Caco-2 (cell line): Measurements from ENCODE around the gene TTC27. TPM values are rescaled to one million over a fixed set of nuclear protein-coding genes. Genes with fewer than 3 reads are reported as not detected.
"Not testable (repeated sequence)": the region's sequence is repeated elsewhere in the genome, so short reads cannot be mapped to it uniquely, and the experiment has no call there.

Experiments used
- BruUV-seq: library from RNA; stranded (reverse); fragments of 400-500 nt; replicated peaks from 2 replicates; lab custom pipeline; 2021; lab: Mats Ljungman, UMichigan
- CTCF ChIA-PET: fragments of 300-600 bp; sonication (Branson Sonifier 250); formaldehyde crosslinking; loops from one replicate; lab custom pipeline; 2022; ENCODE audit warnings: antibody characterized with exemption; lab: Charles Lee
- POLR2A ChIA-PET: fragments of 300-600 bp; sonication (Branson Sonifier 250); formaldehyde crosslinking; loops from one replicate; lab custom pipeline; 2022; ENCODE audit warnings: antibody characterized with exemption; lab: Charles Lee
- DNase-seq, 2 experiments: peaks; one replicate each; pipeline versions ENCODE4 v3.0.0 to v3.0.0-alpha.2; 2020 to 2022
- H3K27me3 ChIP-seq: replicated peaks from 2 replicates; pipeline ENCODE4 v1.6.0; 2011; ENCODE audit warnings: low read length; ENCODE audit not compliant: control insufficient read depth, insufficient read depth
- H3K36me3 ChIP-seq: 2 replicates; pipeline ENCODE4 v1.5.1; 2011; ENCODE audit warnings: low read length; ENCODE audit not compliant: control insufficient read depth, insufficient read depth
- H3K4me1 ChIP-seq: fragments of 250-450 bp; sonication (Bioruptor Pico); 2 replicates; pipeline ENCODE4 v1.5.1; 2020; ENCODE audit warnings: mild to moderate bottlenecking
- H3K4me3 ChIP-seq: 2 replicates; pipeline ENCODE4 v1.5.1; 2011; ENCODE audit warnings: low read depth, mild to moderate bottlenecking, control low read depth, low read length
- H3K9me3 ChIP-seq: fragments of 250-450 bp; sonication (Bioruptor Pico); 2 replicates; pipeline ENCODE4 v1.5.1; 2020; ENCODE audit warnings: mild to moderate bottlenecking, moderate library complexity
- H3K27ac Mint-ChIP-seq: one replicate; pipeline ENCODE4 v1.8.0; 2022; ENCODE audit warnings: mixed read lengths; ENCODE audit not compliant: unreplicated experiment
- H3K27me3 Mint-ChIP-seq: one replicate; pipeline ENCODE4 v1.8.0; 2022; ENCODE audit warnings: mixed read lengths; ENCODE audit not compliant: insufficient read depth, unreplicated experiment
- H3K36me3 Mint-ChIP-seq: one replicate; pipeline ENCODE4 v1.8.0; 2022; ENCODE audit warnings: mild to moderate bottlenecking, mixed read lengths; ENCODE audit not compliant: insufficient read depth, unreplicated experiment
- H3K4me1 Mint-ChIP-seq: one replicate; pipeline ENCODE4 v1.8.0; 2022; ENCODE audit warnings: low read depth, mixed read lengths; ENCODE audit not compliant: unreplicated experiment
- H3K4me3 Mint-ChIP-seq: one replicate; pipeline ENCODE4 v1.8.0; 2022; ENCODE audit warnings: mild to moderate bottlenecking, moderate library complexity, mixed read lengths; ENCODE audit not compliant: unreplicated experiment
- H3K9me3 Mint-ChIP-seq: one replicate; pipeline ENCODE4 v1.8.0; 2022; ENCODE audit warnings: mixed read lengths; ENCODE audit not compliant: unreplicated experiment
- intact Hi-C: fragments of 100-400 bp; cut with micrococcal nuclease; formaldehyde crosslinking; loops from one replicate; pipeline ENCODE4 v1.10.0; 2022; ENCODE audit not compliant: unreplicated experiment
- total RNA-seq: library from RNA; stranded (reverse); gene quantifications from 2 replicates; pipeline ENCODE4 v1.2.3, GENCODE V29; 2022
- TF ChIP-seq, protein P1 (sequence below), 2 experiments: fragments of 200-600 bp in 1 of 2; IDR thresholded peaks; 1 replicate in 1 of 2; 2 replicates in 1 of 2; pipeline versions ENCODE4 v1.5.1 to v1.8.0; 2011 to 2022; ENCODE audit warnings: antibody characterized with exemption in 1 of 2, control low read depth in 1 of 2, inconsistent platforms in 1 of 2, low read depth in 1 of 2, low read length in 1 of 2, mild to moderate bottlenecking in 1 of 2, moderate library complexity in 1 of 2; ENCODE audit not compliant: insufficient read depth in 1 of 2, severe bottlenecking in 1 of 2, unreplicated experiment in 1 of 2

The TTC27 gene
- total RNA-seq, 1 experiment from 2014 or later: 20.6 TPM

DNA sequence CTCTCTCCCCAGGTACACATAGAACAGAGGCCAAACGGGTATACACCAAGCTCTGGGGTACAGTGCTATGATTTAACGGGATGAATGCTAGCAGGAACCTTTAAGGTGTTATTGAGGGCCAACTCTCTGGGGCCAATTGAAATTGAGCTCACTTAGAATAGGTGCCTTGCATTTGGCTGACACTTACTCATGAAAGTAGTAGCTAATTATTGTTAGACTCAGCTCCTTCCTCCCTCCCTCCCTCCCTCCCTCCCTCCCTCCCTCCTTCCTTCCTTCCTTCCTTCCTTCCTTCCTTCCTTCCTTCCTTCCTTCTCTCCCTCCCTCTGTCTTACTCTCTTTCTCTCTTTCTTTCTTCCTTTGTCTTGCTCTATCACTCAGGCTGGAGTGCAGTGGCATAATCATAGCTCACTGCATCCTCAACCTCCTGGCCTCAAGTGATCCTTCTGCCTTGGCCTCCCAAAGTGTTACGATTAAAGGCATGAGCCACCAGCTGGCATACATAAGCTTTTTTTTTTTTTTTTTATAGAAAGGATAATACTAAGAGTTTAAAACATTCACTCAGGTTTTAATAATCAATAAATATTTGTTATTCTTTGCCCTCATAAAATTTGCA lies 95.7 kb downstream of the TTC27 start:
- Mint-ChIP-seq H3K27me3 (no peaks in the 10 kb centered on the region), H3K4me3 (no peak overlapping the region), H3K4me1 (no peaks in the 10 kb centered on the region), H3K27ac (no peak overlapping the region), H3K36me3 (no peaks in the 10 kb centered on the region), H3K9me3 (no peaks in the 10 kb centered on the region)
- Histone ChIP-seq H3K4me1 (no peaks in the 10 kb centered on the region), H3K9me3 (no peaks in the 10 kb centered on the region), H3K27me3 (no peaks in the 10 kb centered on the region), H3K4me3 (no peak overlapping the region), H3K36me3 (no peaks in the 10 kb centered on the region)
- no TSS peak for BruUV-seq
- POLR2A ChIA-PET: no interaction called here
- no peak for DNase-seq
- CTCF ChIA-PET: no interaction called here
- intact Hi-C loops: no loop called here
- TF ChIP-seq, protein P1, sequence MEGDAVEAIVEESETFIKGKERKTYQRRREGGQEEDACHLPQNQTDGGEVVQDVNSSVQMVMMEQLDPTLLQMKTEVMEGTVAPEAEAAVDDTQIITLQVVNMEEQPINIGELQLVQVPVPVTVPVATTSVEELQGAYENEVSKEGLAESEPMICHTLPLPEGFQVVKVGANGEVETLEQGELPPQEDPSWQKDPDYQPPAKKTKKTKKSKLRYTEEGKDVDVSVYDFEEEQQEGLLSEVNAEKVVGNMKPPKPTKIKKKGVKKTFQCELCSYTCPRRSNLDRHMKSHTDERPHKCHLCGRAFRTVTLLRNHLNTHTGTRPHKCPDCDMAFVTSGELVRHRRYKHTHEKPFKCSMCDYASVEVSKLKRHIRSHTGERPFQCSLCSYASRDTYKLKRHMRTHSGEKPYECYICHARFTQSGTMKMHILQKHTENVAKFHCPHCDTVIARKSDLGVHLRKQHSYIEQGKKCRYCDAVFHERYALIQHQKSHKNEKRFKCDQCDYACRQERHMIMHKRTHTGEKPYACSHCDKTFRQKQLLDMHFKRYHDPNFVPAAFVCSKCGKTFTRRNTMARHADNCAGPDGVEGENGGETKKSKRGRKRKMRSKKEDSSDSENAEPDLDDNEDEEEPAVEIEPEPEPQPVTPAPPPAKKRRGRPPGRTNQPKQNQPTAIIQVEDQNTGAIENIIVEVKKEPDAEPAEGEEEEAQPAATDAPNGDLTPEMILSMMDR (IDR thresholded peaks at IDR 0.05; ENCODE audit: insufficient read depth in 1 of 2, low read depth in 1 of 2, low read length in 1 of 2, severe bottlenecking in 1 of 2, unreplicated experiment in 1 of 2): no peak

- H3K27me3 ChIP-seq, H3K27ac Mint-ChIP-seq, H3K4me1 Mint-ChIP-seq, H3K4me1 ChIP-seq, H3K9me3 ChIP-seq, CTCF ChIA-PET, H3K27me3 Mint-ChIP-seq, H3K4me3 Mint-ChIP-seq, H3K36me3 Mint-ChIP-seq, H3K9me3 Mint-ChIP-seq, H3K4me3 ChIP-seq, BruUV-seq, intact Hi-C loops, POLR2A ChIA-PET, DNase-seq, H3K36me3 ChIP-seq: not testable (repeated sequence)
Observed at GRCh38 chr2:32726678-32727077, 98.8 kb downstream of the TTC27 start.

- Mint-ChIP-seq H3K36me3 (no peaks in the 10 kb centered on the region), H3K4me1 (no peaks in the 10 kb centered on the region), H3K9me3 (no peaks in the 10 kb centered on the region), H3K4me3 (no peak overlapping the region), H3K27me3 (no peaks in the 10 kb centered on the region), H3K27ac (no peak overlapping the region)
- POLR2A ChIA-PET: no interaction called here
- TF ChIP-seq, protein P1 (IDR thresholded peaks at IDR 0.05; ENCODE audit: insufficient read depth in 1 of 2, low read depth in 1 of 2, low read length in 1 of 2, severe bottlenecking in 1 of 2, unreplicated experiment in 1 of 2): no peak
- DNase-seq: no peak
- H3K4me3 ChIP-seq: no peak overlapping the region
- no peaks in the 10 kb centered on the region for H3K9me3 ChIP-seq
- no peaks in the 10 kb centered on the region for H3K4me1 ChIP-seq
- no peaks in the 10 kb centered on the region for H3K36me3 ChIP-seq
- intact Hi-C loops: no loop called here
- H3K27me3 ChIP-seq: no peaks in the 10 kb centered on the region
- CTCF ChIA-PET: no interaction called here
- no TSS peak for BruUV-seq
Observed at GRCh38 chr2:32727157-32727556, 99.3 kb downstream of the TTC27 start.

DNA sequence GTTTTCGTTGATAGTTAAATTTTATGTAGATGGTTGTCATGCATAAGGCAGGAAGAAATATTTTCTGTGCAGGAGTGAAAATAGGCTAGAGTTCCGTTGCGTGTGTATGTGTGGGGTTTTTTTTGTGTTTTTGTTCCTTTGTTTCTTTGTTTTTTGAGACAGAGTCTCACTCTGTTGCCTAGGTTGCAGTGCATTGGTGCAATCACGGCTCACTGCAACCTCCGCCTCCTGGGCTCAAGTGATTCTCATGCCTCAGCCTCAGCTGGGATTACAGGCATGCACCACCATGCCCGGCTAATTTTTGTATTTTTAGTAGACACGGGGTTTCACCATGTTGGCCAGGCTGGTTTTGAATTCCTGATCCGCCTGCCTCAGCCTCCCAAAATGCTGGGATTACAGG lies 103.1 kb downstream of the TTC27 start:
- CTCF ChIA-PET, H3K4me1 ChIP-seq, H3K36me3 Mint-ChIP-seq, BruUV-seq, H3K9me3 Mint-ChIP-seq, H3K4me3 Mint-ChIP-seq, H3K9me3 ChIP-seq, H3K27me3 ChIP-seq, intact Hi-C loops, DNase-seq, POLR2A ChIA-PET, H3K4me3 ChIP-seq, H3K27me3 Mint-ChIP-seq, H3K4me1 Mint-ChIP-seq, H3K27ac Mint-ChIP-seq, H3K36me3 ChIP-seq: not testable (repeated sequence)
